GM11168 (cell line): ENCODE measurements around the gene PIK3R4.

Experiments
- in situ Hi-C: fragments of 300-500 bp; cut with MboI; formaldehyde crosslinking; loops from one replicate; pipeline ENCODE4 v1.12.0; 2022; ENCODE audit warnings: low sequenced_read_pairs; ENCODE audit not compliant: unreplicated experiment

PIK3R4 gene

GRCh38 chr3:130746246-130747039 lies at the start of gene PIK3R4:
Gene PIK3R4 (minus strand): TSS chr3:130746829. CDS start chr3:130745218, 1,611 bp downstream.
- in situ Hi-C loops: no loop called here

GRCh38 chr3:130795396-130795795 lies 48.8 kb upstream of the PIK3R4 start:
- in situ Hi-C loops: no loop called here

- in situ Hi-C loops: no loop called here
These were observed 45.6 kb upstream of the PIK3R4 start for GRCh38 chr3:130792246-130792645.

- in situ Hi-C loops: no loop called here
These were observed 43.2 kb upstream of the PIK3R4 start for GRCh38 chr3:130789782-130790322.

GRCh38 chr3:130787422-130788068 lies 40.9 kb upstream of the PIK3R4 start:
- in situ Hi-C loops: no loop called here

- in situ Hi-C loops: no loop called here
These were observed 39.7 kb upstream of the PIK3R4 start for GRCh38 chr3:130786306-130786705.

GRCh38 chr3:130783629-130784028 lies 37.0 kb upstream of the PIK3R4 start:
- in situ Hi-C loops: no loop called here

GRCh38 chr3:130779486-130779885 lies 32.9 kb upstream of the PIK3R4 start:
- in situ Hi-C loops: no loop called here

GRCh38 chr3:130779031-130779430 lies 32.4 kb upstream of the PIK3R4 start:
- in situ Hi-C loops: no loop called here

GRCh38 chr3:130773366-130773765 lies 26.7 kb upstream of the PIK3R4 start:
- in situ Hi-C loops: no loop called here

- in situ Hi-C loops: no loop called here
These were observed 25.5 kb upstream of the PIK3R4 start for GRCh38 chr3:130772129-130772528.

GRCh38 chr3:130770644-130771043 lies 24.0 kb upstream of the PIK3R4 start:
- in situ Hi-C loops: no loop called here

- in situ Hi-C loops: no loop called here
These were observed 15.2 kb upstream of the PIK3R4 start for GRCh38 chr3:130761730-130762311.

- in situ Hi-C loops: no loop called here
These were observed 14.3 kb upstream of the PIK3R4 start for GRCh38 chr3:130760922-130761321.

- in situ Hi-C loops: loop anchor here (5.0 kb wide), 1 partner anchor 132 kb away; the partner anchor contains the start of gene ATP2C1
These were observed 13.2 kb upstream of the PIK3R4 start for GRCh38 chr3:130759692-130760338.

- in situ Hi-C loops: loop anchor here (5.0 kb wide), 1 partner anchor 134 kb away; the partner anchor contains the start of gene ATP2C1
These were observed 12.2 kb upstream of the PIK3R4 start for GRCh38 chr3:130758624-130759369.

GRCh38 chr3:130757611-130758150 lies 11.1 kb upstream of the PIK3R4 start:
- in situ Hi-C loops: loop anchor here (5.0 kb wide), 1 partner anchor 135 kb away; the partner anchor contains the start of gene ATP2C1

- in situ Hi-C loops: loop anchor here (5.0 kb wide), 1 partner anchor 137 kb away; the partner anchor contains the start of gene ATP2C1
These were observed 9.0 kb upstream of the PIK3R4 start for GRCh38 chr3:130755666-130756065.

- in situ Hi-C loops: no loop called here
These were observed 2.4 kb upstream of the PIK3R4 start for GRCh38 chr3:130748981-130749380.
